HG03565 (cell line): ENCODE data around the gene ARHGEF28.

Experiments
- ATAC-seq: cut with Tn5 transposase; IDR thresholded peaks from one replicate; pipeline ENCODE4 v1.9.1; 2021; ENCODE audit warnings: mild to moderate bottlenecking, moderate library complexity; ENCODE audit not compliant: unreplicated experiment

ARHGEF28 gene

GRCh38 chr5:73735032-73735734, 109.2 kb downstream of the ARHGEF28 start:
- no peak for ATAC-seq

GRCh38 chr5:73739650-73740049, 113.7 kb downstream of the ARHGEF28 start:
- ATAC-seq, result no peak

- no peak for ATAC-seq
Observed at GRCh38 chr5:73740274-73740790, 114.3 kb downstream of the ARHGEF28 start.

- no peak for ATAC-seq
Observed at GRCh38 chr5:73743161-73743560, 117.2 kb downstream of the ARHGEF28 start.

GRCh38 chr5:73745836-73746235, 119.8 kb downstream of the ARHGEF28 start:
- ATAC-seq, result no peak

- ATAC-seq, result no peak
Observed at GRCh38 chr5:73746608-73747007, 120.6 kb downstream of the ARHGEF28 start.

GRCh38 chr5:73747696-73748380, 121.8 kb downstream of the ARHGEF28 start:
- ATAC-seq, result no peak

- ATAC-seq, result no peak
Observed at GRCh38 chr5:73748510-73749400, 122.8 kb downstream of the ARHGEF28 start.

GRCh38 chr5:73749485-73750270, 123.7 kb downstream of the ARHGEF28 start:
- no peak for ATAC-seq

GRCh38 chr5:73751254-73751914, 125.4 kb downstream of the ARHGEF28 start:
- no peak for ATAC-seq

GRCh38 chr5:73754254-73754653, 128.3 kb downstream of the ARHGEF28 start:
- ATAC-seq, result no peak

GRCh38 chr5:73757416-73757815, 131.4 kb downstream of the ARHGEF28 start:
- no peak for ATAC-seq

GRCh38 chr5:73759771-73760170, 133.8 kb downstream of the ARHGEF28 start:
- no peak for ATAC-seq

- no peak for ATAC-seq
Observed at GRCh38 chr5:73763300-73764032, 137.5 kb downstream of the ARHGEF28 start.

GRCh38 chr5:73764586-73764985, 138.6 kb downstream of the ARHGEF28 start:
- ATAC-seq, result no peak

GRCh38 chr5:73764996-73765395, 139.0 kb downstream of the ARHGEF28 start:
- no peak for ATAC-seq

GRCh38 chr5:73766902-73767301, 140.9 kb downstream of the ARHGEF28 start:
- no peak for ATAC-seq

GRCh38 chr5:73770172-73771025, 144.4 kb downstream of the ARHGEF28 start:
- ATAC-seq, result no peak
